Measurements from ENCODE around the gene ASIP.
"Not testable (repeated sequence)": the region's sequence is repeated elsewhere in the genome, so short reads cannot be mapped to it uniquely, and the experiment has no call there.

ASIP gene

GRCh38 chr20:34240693-34241615, at the start of gene ASIP:
Gene ASIP, plus strand, starts transcription at chr20:34241423. Its CDS starts 18,952 bp downstream, at chr20:34260375.
- H3K4me3 ChIP-seq (ENCODE audit: low read depth, low read length) = no peak within 1 kb of the TSS
- DNase-seq (ENCODE audit: low read depth) = no peak

- H3K4me3 ChIP-seq (ENCODE audit: low read depth, low read length) = no peak overlapping the region
- no peak for DNase-seq (ENCODE audit: low read depth)
Observed at GRCh38 chr20:34193051-34193450, 48.2 kb upstream of the ASIP start.

GRCh38 chr20:34199183-34199582, 42.0 kb upstream of the ASIP start:
- H3K4me3 ChIP-seq (ENCODE audit: low read depth, low read length) = no peak overlapping the region
- no peak for DNase-seq (ENCODE audit: low read depth)

GRCh38 chr20:34200023-34200422, 41.2 kb upstream of the ASIP start:
- no peak overlapping the region for H3K4me3 ChIP-seq (ENCODE audit: low read depth, low read length)
- DNase-seq (ENCODE audit: low read depth) = no peak

- DNase-seq (ENCODE audit: low read depth) = no peak
- no peak overlapping the region for H3K4me3 ChIP-seq (ENCODE audit: low read depth, low read length)
Observed at GRCh38 chr20:34201531-34201930, 39.7 kb upstream of the ASIP start.

GRCh38 chr20:34205172-34205880, 35.9 kb upstream of the ASIP start:
- peak overlapping the region; percentile 20 for H3K4me3 ChIP-seq (ENCODE audit: low read depth, low read length)
- DNase-seq (ENCODE audit: low read depth) = not testable (repeated sequence)

GRCh38 chr20:34209111-34209510, 32.1 kb upstream of the ASIP start:
- no peak overlapping the region for H3K4me3 ChIP-seq (ENCODE audit: low read depth, low read length)
- DNase-seq (ENCODE audit: low read depth) = no peak

- H3K4me3 ChIP-seq (ENCODE audit: low read depth, low read length) = no peak overlapping the region
- DNase-seq (ENCODE audit: low read depth) = no peak
Observed at GRCh38 chr20:34210271-34210670, 31.0 kb upstream of the ASIP start.

GRCh38 chr20:34211591-34211990, 29.6 kb upstream of the ASIP start:
- H3K4me3 ChIP-seq (ENCODE audit: low read depth, low read length) = no peak overlapping the region
- DNase-seq (ENCODE audit: low read depth) = no peak

GRCh38 chr20:34213213-34213612, 28.0 kb upstream of the ASIP start:
- H3K4me3 ChIP-seq (ENCODE audit: low read depth, low read length) = no peak overlapping the region
- DNase-seq (ENCODE audit: low read depth) = no peak

GRCh38 chr20:34215711-34216381, 25.4 kb upstream of the ASIP start:
- peak; percentile 23 for DNase-seq (ENCODE audit: low read depth)
- H3K4me3 ChIP-seq (ENCODE audit: low read depth, low read length) = peak overlapping the region; percentile 50

- H3K4me3 ChIP-seq (ENCODE audit: low read depth, low read length) = peak overlapping the region; percentile 50
- no peak for DNase-seq (ENCODE audit: low read depth)
Observed at GRCh38 chr20:34216382-34216742, 24.9 kb upstream of the ASIP start.

- DNase-seq (ENCODE audit: low read depth) = peak; percentile 57
- H3K4me3 ChIP-seq (ENCODE audit: low read depth, low read length) = no peak overlapping the region
Observed at GRCh38 chr20:34220561-34220960, 20.7 kb upstream of the ASIP start.

- H3K4me3 ChIP-seq (ENCODE audit: low read depth, low read length) = no peak overlapping the region
- DNase-seq (ENCODE audit: low read depth) = peak; percentile 93
Observed at GRCh38 chr20:34222208-34222607, 19.0 kb upstream of the ASIP start.

- not testable (repeated sequence) for DNase-seq (ENCODE audit: low read depth); H3K4me3 ChIP-seq (ENCODE audit: low read depth, low read length)
Observed at GRCh38 chr20:34224251-34224650, 17.0 kb upstream of the ASIP start.

GRCh38 chr20:34231634-34232033, 9.6 kb upstream of the ASIP start:
- no peak for DNase-seq (ENCODE audit: low read depth)
- H3K4me3 ChIP-seq (ENCODE audit: low read depth, low read length) = no peak overlapping the region

GRCh38 chr20:34232494-34233087, 8.6 kb upstream of the ASIP start:
- DNase-seq (ENCODE audit: low read depth) = no peak

GRCh38 chr20:34233687-34234086, 7.5 kb upstream of the ASIP start:
- H3K4me3 ChIP-seq (ENCODE audit: low read depth, low read length) = no peak overlapping the region
- DNase-seq (ENCODE audit: low read depth) = no peak

More at GRCh38 chr20:34232494-34233087, 8.6 kb upstream of the ASIP start:
- no peak overlapping the region for H3K4me3 ChIP-seq (ENCODE audit: low read depth, low read length)

- no peak for DNase-seq (ENCODE audit: low read depth)
- H3K4me3 ChIP-seq (ENCODE audit: low read depth, low read length) = no peak overlapping the region
Observed at GRCh38 chr20:34235875-34236274, 5.3 kb upstream of the ASIP start.

GRCh38 chr20:34237942-34238341, 3.3 kb upstream of the ASIP start:
- no peak overlapping the region for H3K4me3 ChIP-seq (ENCODE audit: low read depth, low read length)

More at GRCh38 chr20:34237942-34238341, 3.3 kb upstream of the ASIP start:
- no peak for DNase-seq (ENCODE audit: low read depth)
